ENCODE measurements around the gene FRMD4A.

DNA sequence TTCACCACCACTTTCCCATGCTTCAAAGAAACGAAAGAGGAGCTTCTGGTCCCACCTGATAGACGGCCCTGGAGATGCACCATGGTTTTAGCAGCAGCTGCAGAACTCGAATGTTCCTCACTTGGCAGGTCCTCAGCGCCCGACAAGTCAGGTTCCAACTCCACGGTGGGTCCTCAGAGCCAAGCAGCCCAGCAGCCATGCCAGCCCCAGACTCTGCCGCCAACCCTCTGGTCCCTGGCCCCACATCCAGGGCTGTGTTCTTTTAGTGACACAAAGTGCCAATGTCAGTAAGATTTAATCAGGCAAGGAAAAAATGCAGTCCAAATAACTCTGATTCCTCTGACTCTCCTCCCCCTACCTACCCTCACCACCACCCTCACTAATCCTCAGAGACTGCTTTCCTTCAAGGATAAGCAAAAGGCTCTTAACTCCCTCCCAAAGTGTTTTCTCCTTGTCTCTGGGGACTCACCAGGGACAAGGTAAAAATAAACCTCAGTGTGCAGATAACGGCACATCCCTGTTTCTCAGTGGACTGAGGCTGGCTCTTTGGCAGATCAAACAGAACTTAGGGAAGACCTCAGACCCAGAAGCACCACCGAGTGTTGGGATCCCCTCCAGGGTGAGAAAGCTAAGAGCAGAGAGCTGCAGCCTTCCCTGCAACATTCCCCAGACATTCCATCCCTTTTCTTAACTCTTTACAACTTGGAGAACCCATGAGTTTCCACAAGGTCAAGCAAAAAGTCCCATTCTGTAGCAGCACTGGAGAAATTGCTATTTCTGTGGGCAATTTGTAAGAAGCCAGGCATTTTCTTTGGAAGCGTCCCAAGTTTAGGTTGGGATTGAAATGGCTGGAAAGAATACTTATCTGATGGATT is 358.9 kb downstream of the FRMD4A start:
- no peak for TF ChIP-seq POLR2A (IDR thresholded peaks at IDR 0.05)
- TF ChIP-seq, protein P1, sequence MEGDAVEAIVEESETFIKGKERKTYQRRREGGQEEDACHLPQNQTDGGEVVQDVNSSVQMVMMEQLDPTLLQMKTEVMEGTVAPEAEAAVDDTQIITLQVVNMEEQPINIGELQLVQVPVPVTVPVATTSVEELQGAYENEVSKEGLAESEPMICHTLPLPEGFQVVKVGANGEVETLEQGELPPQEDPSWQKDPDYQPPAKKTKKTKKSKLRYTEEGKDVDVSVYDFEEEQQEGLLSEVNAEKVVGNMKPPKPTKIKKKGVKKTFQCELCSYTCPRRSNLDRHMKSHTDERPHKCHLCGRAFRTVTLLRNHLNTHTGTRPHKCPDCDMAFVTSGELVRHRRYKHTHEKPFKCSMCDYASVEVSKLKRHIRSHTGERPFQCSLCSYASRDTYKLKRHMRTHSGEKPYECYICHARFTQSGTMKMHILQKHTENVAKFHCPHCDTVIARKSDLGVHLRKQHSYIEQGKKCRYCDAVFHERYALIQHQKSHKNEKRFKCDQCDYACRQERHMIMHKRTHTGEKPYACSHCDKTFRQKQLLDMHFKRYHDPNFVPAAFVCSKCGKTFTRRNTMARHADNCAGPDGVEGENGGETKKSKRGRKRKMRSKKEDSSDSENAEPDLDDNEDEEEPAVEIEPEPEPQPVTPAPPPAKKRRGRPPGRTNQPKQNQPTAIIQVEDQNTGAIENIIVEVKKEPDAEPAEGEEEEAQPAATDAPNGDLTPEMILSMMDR (IDR thresholded peaks at IDR 0.05): no peak

Measured in uterus (tissue), 2 donors.